ENCODE data around the gene BPIFB1.
A peak's percentile ranks its signal among the peaks of the same experiment; 100 is the strongest.

The BPIFB1 gene, protein sequence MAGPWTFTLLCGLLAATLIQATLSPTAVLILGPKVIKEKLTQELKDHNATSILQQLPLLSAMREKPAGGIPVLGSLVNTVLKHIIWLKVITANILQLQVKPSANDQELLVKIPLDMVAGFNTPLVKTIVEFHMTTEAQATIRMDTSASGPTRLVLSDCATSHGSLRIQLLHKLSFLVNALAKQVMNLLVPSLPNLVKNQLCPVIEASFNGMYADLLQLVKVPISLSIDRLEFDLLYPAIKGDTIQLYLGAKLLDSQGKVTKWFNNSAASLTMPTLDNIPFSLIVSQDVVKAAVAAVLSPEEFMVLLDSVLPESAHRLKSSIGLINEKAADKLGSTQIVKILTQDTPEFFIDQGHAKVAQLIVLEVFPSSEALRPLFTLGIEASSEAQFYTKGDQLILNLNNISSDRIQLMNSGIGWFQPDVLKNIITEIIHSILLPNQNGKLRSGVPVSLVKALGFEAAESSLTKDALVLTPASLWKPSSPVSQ
- 0 reads per million in 2 donors for total RNA-seq

- no peak for DNase-seq
These were observed at the start of gene BPIFB1 for GRCh38 chr20:33282991-33283555. Gene BPIFB1, plus strand, starts transcription at chr20:33283214. Its CDS starts 2,860 bp downstream, at chr20:33286074.

DNA sequence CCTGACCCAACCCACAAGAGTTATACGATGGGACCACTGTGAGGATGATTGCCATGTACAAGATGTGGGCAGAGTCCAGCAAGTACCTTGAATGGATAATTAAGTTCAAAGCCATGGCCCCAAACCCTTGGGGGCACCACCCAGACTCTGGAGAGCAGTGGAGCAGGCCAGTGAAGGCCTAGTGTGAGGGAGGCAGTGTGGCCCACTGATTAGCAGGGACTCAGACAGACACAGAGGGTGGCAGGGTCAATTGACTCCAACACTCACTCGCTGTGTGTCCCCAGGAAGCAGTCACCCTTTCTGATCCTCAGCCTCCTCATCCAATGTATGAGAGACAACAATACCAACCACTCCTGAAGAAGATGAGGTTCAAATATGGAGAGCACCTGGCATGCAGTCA, 49.0 kb upstream of the BPIFB1 start:
- no peak for DNase-seq

DNA sequence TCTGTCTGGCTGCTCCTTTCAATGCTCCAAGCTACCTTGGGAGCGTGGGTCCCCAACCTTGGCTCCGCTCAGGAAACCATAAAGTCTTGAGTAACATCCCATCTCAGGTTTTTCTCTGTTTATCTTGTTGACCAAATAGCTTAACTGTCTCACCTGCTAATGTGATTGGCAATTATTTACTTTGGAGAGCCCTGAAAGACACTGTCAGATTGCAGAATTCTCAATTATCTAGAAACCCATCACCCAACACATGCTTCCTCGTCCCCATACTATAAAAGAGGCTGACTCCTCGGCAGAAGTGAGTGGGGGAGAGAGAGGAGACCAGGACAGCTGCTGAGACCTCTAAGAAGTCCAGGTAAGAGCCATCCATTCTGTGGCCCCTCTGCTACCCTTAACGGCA, 47.3 kb upstream of the BPIFB1 start, which contains the start of gene BPIFA1:
Gene BPIFA1 (plus strand): TSS at position 301 of the 400 bp plus-strand sequence. CDS start 1,716 bp downstream, outside the sequence.
- DNase-seq: no peak

- DNase-seq: no peak
These were observed 46.7 kb upstream of the BPIFB1 start for GRCh38 chr20:33236351-33236750.

- no peak for DNase-seq
These were observed 45.0 kb upstream of the BPIFB1 start for GRCh38 chr20:33237989-33238388.

DNA sequence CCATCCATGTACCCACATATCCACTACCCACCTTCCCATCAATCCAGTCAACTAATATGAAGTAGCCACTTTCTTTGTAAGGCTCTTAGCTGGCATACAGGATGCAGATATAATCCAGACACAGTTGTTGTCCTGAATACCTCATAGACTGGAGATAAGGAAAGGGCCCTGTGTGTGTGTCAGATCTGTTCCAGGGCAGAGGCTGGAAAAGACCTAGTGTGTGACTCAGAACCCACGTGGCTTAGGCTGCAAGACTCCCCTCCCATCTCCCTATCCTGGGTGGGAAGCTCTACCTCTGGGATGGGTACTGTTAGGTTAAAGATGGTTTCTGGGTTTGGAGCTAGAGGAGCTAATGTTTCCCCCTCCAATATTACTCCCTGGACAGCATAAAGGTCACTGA, 43.6 kb upstream of the BPIFB1 start:
- no peak for DNase-seq

DNA sequence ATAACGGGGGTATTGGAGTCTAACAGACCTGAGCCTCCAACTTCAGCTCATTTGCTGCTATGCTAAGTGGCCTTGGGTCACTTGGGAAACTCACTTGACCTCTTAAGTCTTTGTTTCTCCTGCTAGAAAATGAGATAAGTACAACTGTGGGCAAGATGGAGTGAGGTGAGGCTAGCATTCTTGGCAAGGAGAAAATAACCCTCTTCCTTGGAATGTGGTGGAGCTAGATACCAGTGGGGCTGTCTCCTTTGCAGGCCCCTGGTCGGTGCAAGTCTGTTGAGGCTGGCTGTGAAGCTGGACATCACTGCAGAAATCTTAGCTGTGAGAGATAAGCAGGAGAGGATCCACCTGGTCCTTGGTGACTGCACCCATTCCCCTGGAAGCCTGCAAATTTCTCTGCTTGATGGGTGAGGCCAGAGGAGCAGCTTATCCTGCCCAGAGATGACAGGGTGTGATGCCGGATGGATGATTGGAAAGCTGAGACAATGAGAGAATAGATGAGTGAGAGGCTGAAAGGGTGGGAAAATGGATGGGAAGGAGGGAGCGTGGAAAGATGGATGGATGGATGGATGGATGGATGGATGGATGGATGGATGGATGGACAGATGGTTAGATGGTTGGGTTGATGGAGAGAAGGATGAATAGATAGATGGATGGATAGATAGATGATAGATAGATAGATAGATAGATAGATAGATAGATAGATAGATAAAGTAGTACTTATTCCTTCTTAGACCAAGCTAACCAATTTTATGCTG, 42.9 kb upstream of the BPIFB1 start:
- DNase-seq: no peak

- DNase-seq: no peak
These were observed 42.1 kb upstream of the BPIFB1 start for GRCh38 chr20:33240923-33241322.

DNA sequence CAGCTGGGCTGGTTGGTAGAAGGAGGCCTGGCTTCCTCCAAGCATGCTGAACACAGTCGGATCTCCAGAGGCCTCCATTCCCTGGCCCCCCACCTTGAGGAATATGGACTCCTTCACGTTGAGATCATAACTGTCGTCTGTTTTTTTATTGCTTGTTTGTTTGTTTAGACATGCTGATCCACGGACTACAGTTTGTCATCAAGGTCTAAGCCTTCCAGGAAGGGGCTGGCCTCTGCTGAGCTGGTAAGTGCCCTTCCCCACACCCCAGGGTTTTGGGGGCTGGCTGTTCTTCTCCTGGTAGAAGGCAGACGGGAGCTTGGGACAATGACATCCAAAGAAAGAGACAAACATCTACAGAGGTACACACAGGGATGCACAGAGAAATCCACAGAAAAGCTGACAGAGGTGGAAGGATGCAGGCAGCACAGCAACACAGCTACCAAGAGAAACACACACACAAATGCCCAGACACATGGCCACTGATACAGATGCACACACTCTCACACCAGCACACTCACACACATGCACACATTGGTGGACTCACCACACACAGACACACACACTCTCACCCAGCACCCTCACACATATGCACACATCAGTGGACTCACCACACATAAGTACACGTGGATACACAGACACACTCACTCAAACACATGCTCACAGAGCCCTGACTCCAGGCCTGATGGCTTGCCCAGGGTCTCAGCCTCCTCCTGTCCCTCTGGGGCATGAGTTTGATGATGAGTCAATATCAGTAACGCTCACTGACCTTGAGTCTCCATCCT, 40.5 kb upstream of the BPIFB1 start:
- DNase-seq: no peak

DNA sequence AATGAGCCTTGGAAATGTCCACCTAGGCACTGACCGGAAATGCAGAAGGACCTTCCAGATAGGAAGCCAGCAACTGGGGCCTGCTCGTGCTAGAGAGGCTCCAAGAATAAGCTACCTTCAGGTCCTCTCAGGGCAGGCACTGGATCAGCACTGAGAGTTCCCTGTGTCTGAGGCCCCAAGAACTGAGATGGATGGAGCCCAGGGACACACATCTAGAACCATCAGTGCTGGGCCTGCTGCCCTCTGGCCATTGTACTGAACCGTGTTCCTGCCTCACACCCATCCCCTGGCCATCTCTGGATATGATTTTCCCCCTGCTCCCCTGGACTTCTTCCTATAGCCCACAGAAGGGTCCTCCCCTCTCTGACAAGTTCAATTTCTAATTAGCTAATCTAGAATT, 36.9 kb upstream of the BPIFB1 start:
- DNase-seq: no peak

GRCh38 chr20:33249456-33249855, 33.6 kb upstream of the BPIFB1 start:
- DNase-seq: no peak

- DNase-seq: no peak
These were observed 32.3 kb upstream of the BPIFB1 start for GRCh38 chr20:33250666-33251065.

- no peak for DNase-seq
These were observed 31.5 kb upstream of the BPIFB1 start for GRCh38 chr20:33251496-33251895.

GRCh38 chr20:33252460-33252859, 30.6 kb upstream of the BPIFB1 start:
- DNase-seq: no peak

- DNase-seq: no peak
These were observed 28.0 kb upstream of the BPIFB1 start for GRCh38 chr20:33255005-33255404.

GRCh38 chr20:33257237-33257636, 25.8 kb upstream of the BPIFB1 start:
- no peak for DNase-seq

- DNase-seq: no peak
These were observed 23.6 kb upstream of the BPIFB1 start for GRCh38 chr20:33259371-33259770.

- DNase-seq: no peak
These were observed 21.5 kb upstream of the BPIFB1 start for GRCh38 chr20:33261465-33261864.

- peak in 1 of 5 experiments; percentile 15 for DNase-seq
These were observed 20.4 kb upstream of the BPIFB1 start for GRCh38 chr20:33262658-33263065.

GRCh38 chr20:33263784-33264183, 19.2 kb upstream of the BPIFB1 start:
- no peak for DNase-seq

DNA sequence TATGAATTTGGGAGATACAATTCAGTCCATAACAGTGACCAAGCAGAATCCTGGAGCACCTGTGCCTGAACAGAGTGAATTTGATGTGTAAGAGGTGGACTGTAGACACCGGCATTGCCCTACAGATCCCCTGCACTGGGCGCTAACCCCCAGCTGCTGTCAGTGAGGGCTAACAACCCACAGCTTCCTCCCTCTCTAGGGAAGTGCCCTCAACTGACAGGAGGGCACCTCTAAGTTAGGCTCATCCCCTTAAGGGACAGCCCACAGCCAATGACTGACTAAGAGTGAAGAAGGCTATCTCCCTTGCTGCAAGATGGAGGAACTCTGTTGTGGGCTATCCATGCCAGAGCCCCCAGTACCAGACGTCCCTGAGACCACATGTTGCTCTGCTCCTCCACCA, 15.3 kb upstream of the BPIFB1 start:
- DNase-seq: no peak

GRCh38 chr20:33272155-33272873, 10.7 kb upstream of the BPIFB1 start:
- DNase-seq: no peak
